CD4-positive, alpha-beta T cell treated with Interferon gamma for 1 hour (primary cell): Measurements from ENCODE around the gene CNGB1.

ENCODE experiments used
- DNase-seq: peaks from one replicate; pipeline ENCODE4 v3.0.0-alpha.2; 2020

CNGB1 gene

DNA sequence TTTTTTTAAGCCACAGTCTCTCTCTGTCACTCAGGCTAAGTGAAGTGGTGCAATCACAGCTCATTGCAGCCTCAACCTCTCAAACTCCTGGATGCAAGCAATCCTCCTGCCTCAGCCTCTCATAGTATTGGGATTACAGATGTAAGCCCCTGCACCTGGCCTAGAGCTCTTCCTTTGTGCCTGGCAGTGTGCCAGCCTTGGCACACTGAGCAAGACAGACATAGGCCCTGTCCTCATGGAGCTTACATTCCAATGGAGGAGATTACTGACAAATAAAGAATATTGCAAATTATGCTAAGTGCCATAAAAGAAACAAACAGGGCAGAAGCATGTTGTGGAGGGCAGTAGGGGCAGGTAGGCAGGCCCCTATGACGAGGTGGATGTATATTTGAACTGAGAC is 920 bp upstream of the CNGB1 start:
- no peak for DNase-seq

DNA sequence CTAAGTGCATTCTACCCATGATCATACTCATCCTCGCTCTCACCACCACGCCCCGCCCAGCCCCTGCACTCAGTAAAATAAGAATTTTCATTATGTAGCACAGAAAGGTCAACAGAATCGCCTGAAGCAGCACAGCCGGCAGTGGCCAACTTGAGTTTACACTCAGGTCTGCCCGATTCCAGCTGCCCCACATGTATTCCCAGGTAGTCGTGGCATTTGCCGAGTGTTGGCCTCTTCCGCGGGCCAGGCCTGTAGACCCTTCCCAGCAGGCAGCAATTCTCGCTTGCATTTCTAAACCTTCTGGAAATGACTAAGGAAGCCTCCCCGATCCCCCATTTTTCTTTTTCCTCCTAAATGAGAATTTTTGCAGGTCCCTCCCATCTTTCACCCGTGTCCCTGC is 609 bp downstream of the CNGB1 start:
- DNase-seq, result no peak

DNA sequence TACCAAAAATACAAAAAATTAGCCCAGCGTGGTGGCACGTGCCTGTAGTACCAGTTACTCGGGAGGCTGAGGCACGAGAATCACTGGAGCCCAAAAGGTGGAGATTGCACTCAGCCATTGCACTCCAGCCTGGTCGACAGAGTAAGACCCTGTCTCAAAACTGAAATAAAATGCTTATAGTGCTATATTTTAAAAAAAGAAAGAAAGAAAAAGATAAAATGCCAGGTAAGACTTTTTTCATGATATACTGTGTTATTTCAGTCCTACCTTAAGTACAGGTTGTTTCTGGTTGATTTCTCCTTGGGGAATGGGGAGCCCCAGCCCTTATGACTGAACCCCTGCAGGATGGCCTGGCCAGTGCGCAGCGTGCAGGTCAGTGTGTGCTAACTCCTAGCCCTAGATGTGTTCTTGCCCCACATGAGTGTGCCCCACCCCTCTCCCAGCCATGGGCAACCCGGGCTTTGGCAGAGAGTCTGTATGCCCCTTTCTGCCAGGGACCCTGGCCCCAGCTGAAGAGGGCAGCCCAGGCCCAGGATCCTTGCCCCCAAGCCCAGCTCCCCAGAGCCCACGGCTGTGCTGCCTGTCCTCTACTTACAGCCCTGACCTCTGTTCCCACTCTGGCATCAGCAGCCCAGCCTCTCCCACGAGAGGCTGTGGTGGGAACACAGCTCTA is 1.3 kb downstream of the CNGB1 start:
- DNase-seq, result no peak

DNA sequence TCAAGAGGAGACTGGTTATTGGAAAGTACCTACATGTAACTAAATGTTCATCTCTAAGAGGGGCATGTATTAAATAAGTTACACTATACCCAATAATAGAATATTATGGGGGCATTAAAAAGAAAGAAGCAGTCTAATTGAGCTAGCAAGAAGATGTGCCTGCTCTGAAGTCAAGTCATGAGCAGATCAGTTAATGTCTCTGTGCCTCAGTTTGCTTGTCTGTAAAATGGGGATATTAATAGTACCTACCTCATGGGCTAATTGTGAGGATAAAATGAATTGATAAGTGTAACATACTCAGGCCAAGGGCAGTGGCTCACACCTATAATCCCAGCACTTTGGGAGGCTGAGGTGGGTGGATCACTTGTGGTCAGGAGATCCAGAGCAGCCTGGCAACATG is 3.0 kb downstream of the CNGB1 start:
- no peak for DNase-seq

DNA sequence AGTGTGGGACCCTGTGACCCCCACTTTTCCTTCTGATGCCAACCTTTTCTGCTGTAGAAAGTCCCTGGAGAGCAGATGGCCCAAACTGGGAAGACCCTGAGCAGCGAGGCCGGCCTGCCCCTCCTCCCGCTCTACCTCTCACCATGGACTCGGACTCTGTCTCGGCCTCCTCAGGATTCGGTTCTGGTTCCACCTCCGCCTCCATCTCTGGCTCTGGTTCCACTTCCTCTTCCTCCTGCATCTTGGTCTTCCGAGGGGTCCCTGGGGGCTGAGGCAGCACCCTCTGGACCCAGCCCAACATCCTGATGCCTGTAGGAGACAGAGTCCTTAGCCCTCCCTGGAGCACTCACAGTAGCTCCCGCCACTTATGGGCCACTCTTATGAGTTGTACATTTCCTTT is 3.9 kb downstream of the CNGB1 start:
- no peak for DNase-seq

DNA sequence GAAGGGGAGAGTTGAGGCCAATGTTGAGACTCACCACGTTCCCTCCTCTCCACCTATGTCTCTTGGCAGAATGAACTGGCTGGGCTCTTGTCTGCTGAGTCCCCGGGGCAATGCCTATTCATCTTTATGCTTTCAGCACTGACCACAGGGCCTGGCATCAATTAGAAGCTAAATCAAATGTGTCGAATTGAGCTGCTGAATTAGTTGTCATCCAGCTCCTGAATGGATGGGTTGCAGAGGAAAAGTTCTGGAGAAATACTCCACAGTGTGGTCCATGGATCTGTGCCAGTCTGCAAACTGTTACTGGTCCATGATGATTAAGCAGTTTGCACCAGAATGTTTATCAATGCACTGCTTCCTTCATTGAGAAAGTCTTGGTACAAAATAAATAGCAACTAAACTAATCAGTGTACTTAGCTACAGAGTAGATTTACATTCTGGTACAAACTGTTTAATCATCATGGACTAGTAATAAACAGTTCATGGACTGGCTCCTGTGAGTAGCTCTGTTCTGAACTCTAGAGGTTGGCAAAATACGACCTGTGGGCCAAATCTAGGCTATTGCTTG is 4.6 kb downstream of the CNGB1 start:
- no peak for DNase-seq

DNA sequence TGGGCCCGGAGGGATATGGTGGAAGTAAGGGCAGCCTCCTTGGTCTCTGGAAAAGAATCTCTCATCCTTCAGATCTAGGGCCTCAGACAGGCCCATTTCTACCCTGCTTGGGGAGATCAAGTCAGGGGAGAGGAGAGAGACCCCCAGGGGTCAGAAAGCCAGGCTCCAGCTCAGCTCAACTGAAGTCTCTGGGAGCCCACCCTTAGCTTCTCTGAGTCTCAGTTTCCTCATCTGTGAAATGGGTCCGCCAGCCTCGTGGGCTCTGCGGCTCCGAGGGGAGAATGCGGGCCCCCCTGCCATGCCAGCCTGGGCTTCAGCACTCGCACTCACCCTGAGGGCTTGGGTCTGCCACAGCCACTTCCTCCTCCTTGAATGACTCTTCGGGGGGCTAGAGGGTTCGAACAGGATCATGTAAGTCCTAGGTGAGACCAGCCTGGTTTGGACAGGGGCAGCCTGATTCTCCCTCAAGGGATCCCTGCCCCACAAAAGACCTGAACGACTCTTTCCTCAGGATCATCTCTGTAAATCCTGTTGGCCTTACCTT is 6.7 kb downstream of the CNGB1 start:
- no peak for DNase-seq

DNA sequence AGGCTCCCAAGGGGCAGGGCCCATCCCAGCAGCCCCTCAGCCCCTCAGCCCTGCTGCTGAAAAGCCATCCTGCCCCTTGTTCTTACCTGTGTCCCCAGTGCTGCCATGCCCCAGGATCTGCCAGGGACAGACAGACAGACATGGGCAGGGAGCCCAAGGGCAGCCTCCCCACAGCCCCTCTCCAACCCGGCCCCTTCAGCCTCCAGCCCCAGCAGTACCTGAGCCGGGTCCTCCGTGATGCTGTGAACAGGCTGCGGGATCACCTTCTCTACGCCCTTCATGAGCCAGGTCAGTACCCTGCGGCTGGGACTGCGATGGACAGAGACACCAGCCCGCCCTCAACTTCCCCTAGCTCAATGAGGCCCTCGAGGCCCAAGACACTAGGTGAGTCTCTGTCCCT is 8.2 kb downstream of the CNGB1 start:
- no peak for DNase-seq

DNA sequence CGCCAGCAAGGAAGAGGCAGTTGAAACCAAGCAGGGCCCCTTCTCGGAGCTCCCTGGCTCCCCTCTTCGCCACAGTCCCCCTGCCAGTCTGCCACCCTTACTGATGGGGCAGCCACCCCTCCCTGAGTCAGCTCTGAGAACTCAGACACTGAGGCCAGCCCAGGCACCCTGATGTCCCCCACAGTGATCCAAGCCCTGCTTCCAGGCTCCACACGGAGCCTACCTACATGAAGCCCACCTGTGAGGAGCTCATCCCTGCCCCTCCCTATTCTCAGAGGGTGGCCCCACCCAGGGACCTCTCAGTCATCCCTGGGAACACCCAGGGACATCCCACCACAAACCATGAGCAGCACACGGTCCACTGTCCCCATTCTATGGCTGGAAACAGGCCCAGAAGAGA is 8.9 kb downstream of the CNGB1 start:
- DNase-seq, result no peak

DNA sequence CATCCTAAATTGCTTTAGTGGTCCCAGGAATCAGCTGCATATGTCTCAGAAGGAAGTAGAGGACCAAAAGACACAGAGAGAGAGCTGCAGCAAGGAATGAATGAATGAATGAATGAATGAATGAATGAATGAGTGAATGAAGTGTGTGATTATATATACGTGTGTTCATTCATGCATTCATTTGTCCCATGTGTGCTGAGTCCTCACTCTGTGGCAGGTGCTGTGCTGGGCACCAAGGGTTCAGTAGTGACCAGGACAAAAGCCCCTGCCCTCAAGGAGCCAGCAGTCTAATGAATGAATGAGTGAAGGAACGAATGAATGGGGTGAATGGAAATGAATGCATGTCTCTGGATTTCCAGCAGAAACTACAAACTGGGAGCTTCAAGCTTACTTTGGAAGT is 9.4 kb downstream of the CNGB1 start:
- no peak for DNase-seq

DNA sequence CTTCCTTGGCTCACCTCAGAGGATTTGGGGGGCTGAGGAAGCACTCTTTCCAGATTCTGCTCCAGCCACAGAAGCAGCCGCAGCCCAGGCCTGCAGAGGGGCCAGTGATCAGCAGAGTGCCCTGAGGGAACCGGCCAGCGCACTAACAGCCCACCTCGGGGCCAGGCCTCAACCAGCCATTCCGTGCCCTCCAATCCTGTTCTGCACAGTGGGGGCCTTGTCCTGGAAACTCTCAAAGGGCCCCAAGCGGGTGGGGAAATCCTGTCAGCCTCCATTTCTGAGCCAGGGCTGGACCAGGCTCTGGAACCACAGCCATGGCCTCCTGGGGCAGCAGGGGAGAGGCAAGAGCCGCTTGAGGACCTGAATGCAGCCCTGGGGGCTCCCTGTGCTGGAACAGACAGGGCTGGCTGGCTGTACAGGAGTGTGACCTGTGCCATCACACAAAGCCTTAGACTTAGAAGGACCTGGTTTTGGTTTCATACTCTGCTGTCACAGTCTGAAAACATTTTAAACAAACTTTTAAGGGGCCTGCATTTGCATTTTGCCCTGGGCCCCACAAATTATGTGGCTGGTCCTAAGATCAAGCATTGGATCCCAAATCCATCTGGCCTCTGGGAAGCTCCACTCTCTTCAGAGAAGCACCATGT is 10.0 kb downstream of the CNGB1 start:
- DNase-seq, result no peak

DNA sequence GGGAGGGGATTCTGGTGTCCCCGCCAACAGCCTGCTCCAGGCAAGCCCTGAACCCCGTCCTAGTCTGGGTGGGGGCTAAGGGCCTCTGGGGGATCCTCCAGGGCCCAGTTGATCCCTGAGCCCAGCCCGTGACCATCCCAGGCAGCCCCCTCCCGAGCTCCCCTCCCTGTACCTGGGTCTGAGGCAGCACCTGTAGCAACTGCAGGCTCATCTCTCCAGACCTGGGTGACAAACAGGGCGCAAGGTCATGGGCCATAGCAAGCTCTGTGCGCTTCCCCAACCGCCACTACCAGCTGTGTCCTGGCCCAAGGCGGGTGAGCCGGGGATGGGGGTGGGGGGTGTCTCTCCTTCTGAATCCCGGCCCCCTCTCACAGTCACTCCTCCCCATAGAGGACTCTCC is 10.6 kb downstream of the CNGB1 start:
- no peak for DNase-seq

DNA sequence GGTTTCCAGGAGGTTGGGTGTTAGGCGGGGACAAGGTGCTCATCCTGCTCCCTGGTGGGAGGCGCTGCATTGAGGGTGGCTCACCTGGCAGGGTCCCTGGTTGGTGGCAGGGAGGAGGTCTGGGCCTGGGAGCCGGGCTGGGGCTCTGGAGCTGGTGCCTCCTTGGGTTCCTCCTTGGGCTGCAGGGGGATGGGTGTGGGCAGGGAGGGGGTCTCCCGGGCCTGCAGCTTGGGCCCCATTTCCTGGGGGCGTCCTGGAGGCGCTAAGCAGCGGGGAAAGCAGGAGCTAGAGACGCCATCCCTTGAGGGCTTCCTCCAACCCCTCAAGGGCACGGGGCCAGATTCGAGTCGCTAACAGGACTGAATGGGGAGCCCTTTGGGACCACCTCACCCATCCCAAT is 11.1 kb downstream of the CNGB1 start:
- no peak for DNase-seq

DNA sequence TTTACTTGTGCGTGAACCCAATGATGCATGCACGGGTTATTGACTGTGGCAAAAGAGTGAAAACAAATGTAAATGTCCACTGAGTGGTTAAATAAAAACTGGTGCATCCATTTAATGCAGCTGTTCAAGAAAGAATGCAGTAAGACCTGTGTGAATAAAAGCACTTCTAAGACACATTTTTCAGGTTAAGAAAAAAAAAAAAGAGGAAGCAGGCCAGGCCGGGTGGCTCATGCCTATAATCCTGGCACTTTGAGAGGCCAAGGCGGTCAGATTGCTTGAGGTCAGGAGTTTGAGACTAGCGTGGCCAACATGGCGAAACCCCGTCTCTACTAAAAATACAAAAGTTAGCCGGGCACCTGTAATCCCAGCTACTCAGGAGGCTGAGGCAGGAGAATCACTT is 11.8 kb downstream of the CNGB1 start:
- no peak for DNase-seq

DNA sequence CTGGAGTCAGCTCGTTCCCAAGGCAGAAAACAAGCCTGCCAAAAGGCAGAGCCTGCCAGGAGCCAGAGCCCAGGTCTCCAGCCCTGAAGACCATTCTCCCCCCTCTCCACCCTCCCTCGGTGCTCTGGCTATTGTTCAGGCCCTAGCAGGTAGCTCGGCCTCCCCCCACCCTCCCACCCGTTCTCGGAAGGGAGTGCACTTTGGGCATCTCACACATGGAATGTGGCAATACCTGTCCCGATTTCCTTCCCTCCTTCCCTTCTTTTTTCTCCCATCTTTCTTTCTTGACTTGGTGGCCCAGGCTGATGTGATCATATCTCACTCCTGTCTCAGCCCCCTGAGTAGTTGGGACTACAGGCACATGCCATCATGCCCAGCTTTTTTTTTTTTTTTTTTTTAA is 12.4 kb downstream of the CNGB1 start:
- DNase-seq, result no peak

DNA sequence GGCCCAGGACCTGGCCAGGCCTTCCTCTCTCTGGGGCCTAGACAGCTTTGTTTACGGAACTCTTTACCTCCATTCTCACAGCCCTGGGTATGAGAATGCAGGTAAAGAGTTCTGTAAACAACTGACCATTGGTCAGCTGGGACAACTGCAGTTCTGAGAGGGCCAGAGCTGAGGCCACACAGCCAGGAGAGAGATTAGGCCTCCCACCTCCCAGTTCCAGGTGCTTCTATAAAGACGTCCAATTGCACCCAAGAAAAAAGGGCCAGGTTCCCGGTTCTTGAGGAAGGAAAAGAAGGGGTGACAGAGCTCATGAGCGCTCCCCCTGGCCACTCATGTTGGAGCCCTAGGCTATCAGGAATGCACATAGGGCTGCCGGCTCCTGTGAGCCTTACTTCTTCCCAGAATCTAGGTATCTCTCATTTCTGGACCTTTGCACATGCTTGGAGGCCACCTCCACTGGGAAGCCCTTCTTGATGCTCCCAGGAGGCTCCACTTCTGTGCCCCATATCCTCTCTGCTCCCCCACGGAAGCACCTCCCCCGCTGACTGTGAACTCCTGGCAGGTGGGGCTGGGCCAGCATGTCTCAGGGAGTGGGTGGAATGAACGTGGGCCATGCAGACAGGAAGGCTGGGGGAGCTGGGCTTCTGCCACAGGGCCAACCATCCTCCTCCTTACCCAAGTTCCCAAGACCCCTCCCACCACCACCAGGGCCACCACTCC is 13.1 kb downstream of the CNGB1 start:
- DNase-seq, result no peak

DNA sequence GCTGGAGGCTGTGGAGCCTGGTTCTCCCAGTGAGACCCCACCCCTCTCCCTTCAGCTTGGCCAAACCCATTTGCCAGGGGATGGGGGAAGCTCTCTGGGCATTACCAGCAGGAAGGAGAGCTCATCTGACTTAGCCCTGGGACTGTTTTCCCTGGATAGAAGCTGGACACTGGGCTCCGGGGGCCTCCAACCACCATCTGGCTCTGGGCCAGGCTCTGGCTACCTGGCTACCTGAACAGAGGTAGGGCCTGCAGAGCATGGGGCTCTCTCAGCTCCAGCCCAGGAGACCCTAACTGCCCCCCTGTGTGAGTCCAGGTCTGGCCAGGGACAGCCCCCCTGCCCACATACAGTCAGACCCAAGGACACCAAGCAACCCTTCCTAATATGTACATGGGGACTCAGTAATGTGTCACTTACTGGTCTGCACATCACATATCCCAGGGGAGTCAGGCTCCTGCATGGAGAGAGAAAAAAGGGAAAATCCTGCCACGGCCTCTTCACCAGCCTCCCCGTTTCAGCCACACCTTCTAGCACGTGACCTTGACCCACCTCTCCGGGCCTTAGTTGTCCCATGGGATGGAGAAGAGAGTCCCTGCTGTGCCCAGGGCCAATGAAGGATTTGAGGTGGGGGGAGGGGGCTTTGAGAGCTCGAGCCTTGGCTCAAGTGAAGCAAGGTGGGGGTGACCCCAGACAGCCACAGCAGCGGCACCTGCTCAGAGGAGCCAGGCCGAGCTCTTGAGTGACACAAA is 13.8 kb downstream of the CNGB1 start:
- DNase-seq, result no peak

DNA sequence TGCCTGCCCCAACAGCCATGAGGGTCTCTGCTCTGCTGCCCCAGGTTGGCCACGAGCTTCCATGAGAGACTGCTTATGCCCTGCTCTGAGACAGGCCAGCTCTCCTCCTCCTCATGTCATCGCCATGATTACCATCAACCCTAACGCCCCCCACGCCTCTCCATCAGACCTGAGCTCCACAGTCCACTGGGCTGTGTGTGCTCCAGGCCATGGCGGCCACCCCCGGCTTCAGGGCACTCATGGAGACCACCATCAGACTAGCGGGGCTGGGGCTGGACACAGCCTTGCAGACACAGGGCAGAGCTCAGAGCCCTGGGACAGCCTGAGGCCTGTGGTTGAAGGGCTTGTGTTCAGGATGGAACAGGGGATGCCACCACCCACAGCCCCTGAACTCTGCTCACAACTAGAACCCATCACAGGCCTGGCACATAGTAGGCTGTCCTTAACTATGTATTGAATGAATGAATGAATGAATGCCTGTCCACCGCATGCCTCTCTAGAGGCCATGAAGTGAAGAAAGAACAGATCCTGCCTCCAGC is 14.6 kb downstream of the CNGB1 start:
- no peak for DNase-seq

DNA sequence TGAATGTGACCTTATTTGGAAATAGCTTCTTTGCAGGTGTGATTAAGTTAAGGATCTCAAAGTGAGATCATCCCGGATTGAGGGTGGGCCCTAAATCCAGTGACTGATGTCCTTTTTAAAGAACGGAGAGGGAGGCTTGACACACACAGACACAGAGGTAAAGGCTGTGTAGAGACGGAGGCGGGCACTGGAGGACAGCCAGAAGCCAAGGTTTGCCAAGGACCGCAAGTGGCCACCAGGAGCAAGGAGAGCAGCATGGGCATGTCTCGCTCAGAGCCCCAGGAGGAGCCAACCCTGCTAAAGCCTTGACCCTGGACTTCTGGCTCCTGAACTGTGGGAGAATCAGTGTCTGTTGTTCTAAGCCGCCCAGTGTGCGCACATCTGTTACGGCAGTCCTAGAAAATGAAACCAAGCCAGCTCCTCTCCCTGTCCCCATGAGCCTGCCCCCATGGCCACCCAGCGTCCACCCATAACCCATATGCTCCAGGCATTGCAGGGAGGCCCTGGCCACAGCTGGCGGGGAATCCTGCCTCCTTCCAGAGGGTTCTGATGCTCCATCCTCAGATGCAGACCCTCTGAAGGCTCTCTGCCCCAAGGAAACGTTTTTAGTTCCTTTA is 15.2 kb downstream of the CNGB1 start:
- DNase-seq, result no peak

DNA sequence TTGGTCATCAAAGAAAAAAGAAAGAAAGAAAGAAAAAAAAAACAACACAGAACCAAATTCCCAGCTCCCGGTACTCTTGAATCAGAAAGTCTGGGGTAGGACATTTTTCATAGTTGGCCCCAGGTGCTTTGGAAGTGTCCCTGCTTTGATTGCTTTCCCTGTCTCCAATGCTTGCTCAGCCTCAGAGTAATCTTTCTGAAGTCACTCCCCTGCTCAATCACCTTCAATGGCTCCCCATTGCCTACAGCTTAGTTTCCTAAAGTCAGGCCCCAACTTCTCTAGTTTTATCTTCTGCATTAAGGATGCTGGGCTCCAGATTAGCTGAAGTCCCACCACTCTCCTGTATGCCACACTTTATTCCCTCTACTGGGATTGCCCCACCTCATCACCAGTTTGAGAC is 17.1 kb downstream of the CNGB1 start:
- DNase-seq, result no peak

DNA sequence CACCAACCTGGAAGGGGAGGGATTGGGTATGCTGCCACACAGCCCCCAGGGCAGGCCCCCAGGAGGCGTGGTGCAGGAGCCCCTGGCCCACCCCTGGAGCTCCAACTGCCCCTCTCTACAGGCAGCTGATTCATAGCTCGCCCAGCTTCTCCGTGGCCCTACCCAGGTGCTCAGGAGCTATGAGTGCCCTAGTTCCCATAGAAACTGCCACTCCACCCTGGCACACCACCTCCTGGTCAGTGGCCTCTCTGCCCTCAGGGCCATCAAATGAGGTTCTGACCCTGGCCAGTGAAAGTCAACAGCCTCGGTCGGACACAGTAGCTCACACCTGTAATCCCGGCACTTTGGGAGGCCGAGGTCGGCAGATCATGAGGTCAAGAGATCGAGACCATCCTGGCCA is 18.0 kb downstream of the CNGB1 start:
- no peak for DNase-seq

DNA sequence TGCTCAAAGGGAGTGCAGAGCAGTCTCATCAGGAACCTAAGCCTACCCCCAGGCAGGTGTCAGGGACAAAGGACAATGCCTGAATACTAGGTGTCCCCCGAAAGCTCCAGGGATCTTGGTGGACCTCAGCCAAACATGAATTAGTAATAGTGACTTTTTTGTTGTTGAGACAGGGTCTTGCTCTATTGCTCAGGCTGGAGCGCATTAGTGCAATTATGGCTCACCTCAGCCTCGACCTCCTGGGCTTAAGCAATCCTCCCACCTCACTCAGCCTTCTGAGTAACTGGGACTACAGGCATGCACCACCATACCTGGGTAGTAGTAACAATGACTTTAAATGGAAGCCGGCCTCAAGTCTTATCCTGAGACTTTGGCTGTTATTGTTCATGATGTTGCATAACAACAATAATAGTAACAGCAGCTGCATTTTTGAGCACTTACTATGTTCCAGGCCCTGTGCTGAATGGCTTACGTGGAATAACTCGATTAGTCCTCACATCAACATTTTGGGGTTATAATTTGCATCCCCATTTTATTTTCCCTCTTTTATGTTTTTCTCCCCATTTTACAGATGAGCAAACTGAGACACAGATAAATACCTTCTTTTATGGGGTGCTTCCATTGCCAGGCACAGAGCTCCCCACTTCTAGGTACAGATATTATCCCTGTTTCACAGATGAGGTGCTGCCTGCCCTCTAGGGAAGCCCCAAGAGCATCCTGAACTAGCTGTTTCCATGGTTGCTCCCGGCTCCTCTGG is 19.5 kb downstream of the CNGB1 start:
- DNase-seq, result no peak
